ENCODE data around the gene HOXA5.

Gene HOXA5

DNA sequence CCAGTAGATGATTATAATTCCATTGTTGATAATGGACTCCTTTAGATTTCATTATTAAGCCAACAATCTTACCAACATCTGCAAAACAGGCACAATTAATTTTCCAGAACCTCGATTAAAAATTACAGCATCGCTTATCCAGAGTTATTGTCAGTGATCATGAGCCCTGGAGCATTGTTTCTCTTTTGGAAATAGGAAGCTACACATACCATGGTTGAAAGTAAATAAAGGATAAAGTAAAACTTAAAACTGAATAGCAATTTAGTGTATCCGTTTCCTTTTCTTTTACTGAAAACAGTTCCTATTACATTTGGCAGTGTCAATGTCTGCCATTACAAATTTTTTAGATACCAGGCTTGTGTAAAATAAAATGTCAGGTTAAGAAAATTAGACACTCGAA, 31.1 kb downstream of the HOXA5 start:
- in situ Hi-C loops (cut with MboI; ENCODE audit: low sequenced_read_pairs): no loop called here

DNA sequence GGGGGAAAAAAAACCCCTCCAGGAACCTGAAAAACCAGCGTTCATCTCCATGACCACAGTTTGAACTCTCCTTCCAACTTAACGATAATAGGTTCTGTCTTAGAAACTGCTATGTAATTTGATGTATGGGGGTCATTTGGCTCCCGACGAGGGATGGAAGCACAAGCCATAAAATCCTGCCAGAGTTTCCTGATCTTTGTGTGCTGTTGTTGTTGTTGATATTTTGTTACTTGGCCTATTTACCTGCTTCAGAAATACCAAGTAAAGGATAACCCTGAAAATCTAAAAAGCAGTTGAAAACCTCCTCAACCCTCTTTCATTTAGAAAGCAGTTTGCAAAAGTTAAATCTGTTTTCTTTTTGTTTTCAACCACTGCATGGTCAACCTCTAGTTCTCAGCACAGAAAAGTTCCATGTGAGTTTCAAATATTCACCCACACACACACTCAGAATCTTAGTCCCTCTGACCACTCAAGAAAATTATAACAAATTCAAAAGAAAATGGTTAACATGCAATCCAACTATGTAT, 31.7 kb downstream of the HOXA5 start:
- in situ Hi-C loops (cut with MboI; ENCODE audit: low sequenced_read_pairs): no loop called here

DNA sequence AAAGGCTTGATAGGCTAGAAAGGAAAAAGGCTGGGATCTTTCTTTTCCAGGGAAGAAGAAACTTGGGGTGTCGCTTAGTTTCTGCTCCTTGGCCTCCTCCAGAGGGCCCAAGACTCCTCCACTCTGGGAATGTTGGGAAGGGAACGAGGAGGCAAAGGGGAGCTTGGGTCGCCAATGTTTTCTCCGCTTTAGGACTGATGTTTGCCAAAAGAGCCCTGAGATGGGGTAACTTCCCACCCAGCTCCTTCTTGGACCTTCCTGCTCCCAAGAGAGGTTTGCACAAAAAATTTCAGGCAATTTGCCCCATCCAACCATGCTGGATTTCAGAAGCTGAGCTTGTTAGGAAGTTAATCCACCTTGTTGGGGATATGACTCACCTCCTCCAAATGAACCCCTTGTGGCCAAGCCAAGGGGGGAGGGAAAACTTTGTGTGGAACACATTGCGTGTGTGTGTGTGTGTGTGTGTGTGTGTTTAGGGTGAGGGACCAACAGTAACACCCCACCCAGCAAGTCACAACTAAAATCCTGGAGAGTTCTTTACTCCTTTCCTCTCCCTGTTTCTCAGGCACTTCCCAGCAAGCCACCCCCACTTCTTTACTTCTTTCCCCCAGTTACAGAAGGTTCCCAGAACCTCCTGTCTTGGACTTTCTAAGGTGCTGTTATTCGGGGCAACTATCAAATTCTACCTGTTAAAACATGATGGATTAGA, 32.3 kb downstream of the HOXA5 start:
- in situ Hi-C loops (cut with MboI; ENCODE audit: low sequenced_read_pairs): no loop called here

DNA sequence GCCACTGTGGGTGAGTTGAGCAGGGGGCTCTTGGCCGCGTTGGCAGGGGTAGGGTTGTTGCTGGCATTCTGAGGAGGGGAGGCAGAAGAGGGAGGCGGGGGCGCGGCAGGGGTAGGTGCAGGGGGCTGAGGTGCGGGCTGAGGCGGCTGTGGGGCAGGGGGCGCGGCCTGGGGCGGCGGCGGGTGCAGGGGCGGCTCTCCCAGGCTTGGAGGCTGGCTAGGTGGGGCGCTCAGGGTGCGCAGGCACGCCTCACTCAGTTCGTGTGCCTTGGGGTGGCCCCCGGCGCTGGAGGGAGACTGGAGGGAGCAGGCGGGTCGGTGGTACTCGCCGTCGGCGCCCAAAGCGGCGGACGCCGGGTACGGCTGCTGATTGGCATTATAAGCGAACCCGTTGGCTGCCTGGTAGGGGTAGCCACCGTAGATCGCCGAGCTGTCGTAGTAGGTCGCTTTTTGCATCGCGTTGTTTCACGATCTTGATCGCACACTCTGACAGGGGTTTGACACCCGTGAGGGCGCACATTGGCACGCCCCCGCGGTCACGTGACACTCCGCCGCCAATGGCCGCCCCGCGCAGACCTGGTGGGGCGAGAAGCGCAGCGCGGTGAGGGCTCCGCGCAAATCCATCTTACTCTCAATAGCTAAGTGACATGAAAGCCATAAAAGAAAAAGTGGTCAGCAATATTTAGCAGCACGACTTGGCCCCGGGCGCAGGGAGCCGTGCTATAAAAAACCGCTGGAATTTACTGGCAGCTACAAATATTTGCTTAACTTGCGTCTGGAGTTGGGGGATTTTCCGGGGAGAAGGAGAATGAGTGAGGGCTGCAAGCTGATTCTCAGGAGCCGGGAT, 33.1 kb downstream of the HOXA5 start:
- in situ Hi-C loops (cut with MboI; ENCODE audit: low sequenced_read_pairs): no loop called here

DNA sequence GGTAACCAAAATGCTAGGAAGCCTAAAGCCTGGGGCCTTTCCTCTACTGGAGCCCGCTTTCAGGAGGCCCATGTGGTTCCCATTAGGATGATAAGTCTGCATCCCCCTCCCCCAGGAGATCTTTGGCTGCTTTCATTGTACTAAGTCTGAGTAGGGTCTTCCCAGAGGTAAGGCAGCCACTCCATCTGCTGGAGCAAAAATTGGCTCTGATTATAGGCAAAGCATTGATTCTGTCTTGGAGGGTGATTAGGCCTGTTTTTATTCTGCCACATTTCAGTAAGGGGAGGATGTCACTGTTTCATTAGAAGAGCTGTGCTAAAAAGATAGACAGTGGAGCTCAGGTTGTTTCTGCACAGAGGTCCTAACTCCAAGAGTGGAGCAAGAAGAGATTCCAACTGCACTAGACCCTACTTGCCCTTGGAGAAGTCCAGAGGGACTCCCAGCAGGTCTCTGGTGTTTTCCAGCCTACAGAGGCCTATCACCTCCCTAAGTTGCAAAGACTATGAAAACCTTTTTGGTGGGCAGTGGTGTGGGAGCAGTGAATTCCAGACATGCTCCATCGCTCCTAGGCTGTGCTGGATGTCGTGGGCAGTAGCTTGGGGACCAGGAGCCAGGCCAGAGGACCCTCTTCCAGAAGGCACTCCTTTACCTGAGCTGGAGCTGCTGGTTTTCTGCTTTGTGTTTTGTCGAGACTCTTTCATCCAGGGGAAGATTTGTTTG, 33.9 kb downstream of the HOXA5 start:
- in situ Hi-C loops (cut with MboI; ENCODE audit: low sequenced_read_pairs): no loop called here

DNA sequence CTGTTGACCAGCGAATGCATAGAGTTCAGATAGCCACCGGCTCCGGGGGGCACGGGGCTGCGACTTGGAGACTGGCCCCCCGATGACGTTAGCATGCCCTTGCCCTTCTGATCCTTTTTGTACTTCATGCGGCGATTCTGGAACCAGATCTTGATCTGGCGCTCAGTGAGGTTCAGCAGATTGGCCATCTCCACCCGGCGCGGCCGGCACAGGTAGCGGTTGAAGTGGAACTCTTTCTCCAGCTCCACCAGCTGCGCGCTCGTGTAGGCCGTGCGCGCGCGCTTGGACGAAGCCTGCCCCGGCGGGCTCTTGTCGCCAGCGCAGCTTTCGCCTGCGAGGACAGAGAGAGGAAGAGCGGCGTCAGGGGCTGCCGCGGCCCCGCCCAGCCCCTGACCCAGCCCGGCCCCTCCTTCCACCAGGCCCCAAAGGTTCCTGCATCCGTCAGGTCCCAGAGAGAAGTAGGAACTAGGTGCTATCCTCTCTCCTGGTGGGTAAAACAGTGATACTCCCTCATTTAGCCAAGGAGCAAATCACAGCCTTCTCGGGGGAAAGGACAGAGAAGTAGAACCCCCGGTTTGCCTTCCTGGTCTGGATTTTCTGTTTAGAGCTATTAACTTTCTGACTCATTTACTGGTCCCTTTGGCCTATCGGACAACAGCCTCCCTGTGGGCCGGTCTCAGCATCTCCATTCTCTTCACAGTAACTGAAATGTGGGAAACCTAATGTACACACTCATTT, 34.9 kb downstream of the HOXA5 start:
- in situ Hi-C loops (cut with MboI; ENCODE audit: low sequenced_read_pairs): no loop called here

DNA sequence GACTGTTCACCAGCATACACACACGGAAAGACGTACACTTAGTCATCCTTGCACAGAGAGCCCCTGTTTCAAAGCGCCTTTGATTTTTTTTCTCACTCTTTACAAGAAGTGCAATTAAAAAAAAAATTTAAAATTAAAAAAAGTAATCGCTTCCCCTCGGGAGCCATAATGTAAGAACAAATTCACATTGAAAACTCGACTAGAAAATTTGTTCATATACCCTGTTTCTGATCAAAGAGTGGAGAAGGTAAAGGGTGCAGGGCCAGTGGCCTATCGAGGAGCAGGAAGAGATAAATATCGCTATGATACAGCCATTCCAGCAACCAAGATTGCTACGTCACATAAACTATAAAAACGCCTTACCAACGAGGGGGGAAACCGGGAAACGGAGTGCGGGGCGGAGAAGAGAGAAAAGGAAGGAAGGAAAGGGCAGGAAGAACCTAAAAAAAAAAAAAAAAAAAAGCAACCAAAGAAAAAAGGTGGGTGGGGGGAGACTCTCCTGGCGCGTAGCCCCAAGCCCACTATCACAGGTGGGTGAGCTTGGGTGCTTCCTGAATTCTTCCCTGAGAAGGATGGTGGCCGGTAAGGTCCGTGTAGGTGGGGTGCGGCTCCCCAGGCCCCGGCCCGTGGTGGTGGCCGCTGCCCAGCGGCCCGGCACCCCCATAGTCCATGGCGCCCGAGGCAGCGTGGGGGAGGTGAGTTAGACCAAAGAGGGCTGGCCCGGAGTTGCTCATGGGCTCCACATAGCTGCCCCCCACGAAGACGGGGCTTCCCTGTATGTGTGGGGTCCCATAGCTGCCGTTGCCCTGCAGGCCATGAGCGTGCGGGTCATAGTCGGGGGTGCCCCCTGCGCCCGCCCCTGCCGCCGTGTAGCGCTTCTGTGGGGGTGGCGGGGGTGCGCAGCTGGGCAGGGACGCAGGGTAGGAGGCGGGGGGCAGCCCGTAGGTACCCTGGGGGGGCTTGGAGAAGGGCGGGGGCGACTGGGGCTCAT, 35.8 kb downstream of the HOXA5 start:
- in situ Hi-C loops (cut with MboI; ENCODE audit: low sequenced_read_pairs): no loop called here

DNA sequence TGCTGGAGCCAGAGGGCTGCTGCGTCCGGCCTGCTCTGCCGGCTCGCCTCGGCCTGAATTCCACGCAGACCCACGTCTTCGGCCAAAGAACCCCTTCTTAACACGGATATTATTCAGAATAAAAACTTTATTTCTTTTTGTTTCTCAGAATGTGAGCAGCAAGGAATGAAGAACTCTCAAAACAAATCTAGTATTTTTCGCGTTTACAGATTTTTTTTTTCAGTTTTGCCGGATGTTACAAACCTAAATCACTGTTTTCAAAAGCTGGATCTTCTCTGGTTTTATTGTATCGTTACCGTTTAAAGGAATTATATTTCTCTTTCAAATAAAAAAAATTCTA, 36.6 kb downstream of the HOXA5 start:
- in situ Hi-C loops (cut with MboI; ENCODE audit: low sequenced_read_pairs): no loop called here

DNA sequence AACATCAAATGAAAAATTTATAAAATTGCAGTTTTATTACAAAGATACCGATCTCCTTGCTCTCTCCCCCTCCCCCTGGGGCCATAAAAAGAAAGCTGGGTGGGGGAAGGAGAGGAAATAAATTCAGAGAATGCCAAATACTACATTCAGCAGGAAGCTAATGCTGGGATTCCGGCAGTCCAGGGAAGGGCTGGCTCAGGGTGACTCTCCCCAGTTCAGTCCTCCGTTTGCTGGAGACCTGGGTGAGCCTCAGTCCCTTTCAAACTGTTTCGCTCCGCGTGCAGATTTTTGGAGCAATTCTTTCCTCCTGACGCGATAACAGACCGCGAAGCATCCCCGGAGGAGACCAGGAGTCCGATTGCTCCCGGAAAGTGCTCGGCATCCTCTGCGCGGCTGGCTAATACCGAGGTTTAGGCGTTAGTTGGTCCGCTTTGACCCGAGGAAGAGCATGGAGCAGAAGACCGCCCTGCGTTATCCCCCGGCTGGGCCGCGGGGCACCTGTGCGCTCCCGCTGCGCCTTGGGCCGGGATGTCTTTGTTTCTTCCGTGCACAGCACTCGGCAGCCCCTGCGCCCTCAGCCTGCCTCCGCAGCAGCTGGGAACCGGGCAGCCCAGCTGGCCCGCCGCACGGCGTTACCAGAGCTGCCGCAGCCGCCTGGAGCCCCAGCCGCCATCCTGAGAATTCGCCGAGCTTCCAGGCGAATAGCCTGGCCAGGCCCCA, 37.1 kb downstream of the HOXA5 start:
- in situ Hi-C loops (cut with MboI; ENCODE audit: low sequenced_read_pairs): no loop called here

DNA sequence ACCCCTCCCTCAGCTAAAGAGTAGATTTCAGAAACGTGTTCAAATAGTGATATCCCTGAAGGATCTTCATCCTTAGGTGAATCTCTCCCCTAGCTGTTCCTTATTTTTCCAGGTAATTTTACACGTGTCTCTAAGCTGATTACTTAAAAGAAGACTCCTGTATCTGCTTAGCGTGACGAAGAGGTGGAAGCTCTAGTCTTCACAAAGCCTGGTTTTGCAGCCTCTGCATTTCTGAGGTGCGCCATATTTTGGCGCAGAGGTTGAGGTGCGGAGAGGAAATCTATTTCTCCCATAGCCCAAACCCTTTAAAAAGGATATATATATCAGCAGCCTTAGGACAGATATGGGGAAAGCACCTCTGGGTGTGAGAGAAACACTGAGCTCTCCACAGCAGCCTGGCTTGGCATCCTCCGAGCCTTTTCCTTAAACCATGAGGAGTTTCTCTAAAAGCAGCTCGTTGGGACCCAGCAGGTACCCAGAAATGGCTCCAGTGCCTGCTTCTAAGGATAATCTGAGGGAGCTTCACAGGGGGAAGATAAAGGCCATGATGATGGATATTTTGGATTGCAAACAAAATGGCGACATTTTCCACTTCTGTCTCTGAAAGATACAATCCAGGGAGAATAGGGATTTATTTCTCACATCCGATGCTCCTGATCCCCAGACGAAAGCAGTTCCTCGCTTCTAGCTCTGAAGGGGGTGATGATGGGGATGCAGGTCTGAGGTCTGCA, 38.0 kb downstream of the HOXA5 start:
- in situ Hi-C loops (cut with MboI; ENCODE audit: low sequenced_read_pairs): no loop called here

DNA sequence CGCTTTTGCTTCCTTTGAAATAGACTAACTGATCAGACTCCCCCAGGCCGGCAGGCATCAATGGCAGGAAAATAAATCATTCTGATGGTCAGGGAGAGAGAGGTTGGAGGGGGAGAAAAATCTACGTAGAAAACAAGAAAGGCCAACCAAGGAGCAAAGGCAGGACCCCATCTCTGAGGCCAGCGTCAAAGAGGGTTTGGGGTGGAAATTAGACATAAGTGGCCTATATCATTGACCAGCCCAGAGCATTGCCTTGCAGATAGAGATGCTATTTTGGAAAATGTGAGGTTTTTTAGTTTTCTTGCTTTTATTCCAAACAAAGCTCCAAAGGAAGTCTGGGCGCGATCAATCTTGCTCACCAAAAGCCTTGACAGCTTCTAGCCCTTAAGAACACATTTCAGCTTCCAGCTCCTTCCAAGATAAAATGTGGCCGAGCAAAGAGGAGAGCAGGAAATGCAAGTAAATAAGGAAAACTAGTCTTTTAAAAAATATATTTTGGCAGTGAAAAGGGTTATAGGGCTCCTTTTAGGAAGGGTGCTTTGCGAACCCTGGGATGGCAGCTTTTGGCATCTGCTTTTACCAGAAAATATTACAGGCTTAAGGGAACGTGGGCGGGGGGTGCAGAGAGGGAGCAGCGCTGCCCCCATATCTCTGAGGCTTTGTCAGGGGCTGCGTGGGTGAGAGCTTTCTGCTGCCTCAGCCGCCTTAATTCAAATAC, 39.0 kb downstream of the HOXA5 start:
- in situ Hi-C loops (cut with MboI; ENCODE audit: low sequenced_read_pairs): no loop called here

DNA sequence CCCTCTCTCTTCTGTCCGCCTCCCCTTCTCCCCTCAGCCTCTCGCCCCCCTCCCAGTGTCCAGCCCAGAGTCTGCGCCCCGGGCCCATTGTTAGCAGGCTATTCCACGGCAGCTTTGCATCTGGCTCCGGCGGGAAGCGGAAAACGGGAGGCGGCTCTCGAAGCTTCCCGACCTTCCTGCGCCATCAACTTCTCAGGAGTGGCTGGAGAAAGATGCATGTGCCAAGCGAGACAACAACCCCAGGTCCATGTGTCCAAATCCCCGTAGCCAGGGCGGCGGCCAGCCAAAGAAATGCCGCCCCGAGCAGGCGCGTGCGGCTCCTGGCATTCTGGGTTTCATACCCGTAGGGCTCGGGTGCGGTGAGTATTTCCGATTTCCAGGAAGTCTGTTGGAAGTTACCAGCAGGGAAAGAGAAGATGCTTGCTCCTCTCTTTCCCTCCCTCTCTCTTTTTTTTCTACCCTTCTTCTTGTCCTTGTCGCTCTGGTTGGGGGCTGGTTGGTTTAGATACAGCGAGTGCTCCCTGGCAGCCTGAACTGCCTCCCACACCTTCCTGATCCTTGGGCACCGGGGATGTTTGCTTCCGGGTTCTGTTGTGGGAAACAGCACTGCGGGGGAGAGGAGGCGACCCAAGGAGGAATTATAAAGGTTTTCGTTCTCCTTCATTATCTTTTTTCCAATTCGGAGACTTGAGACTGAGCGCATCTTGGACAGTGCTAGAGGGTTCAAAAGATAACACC, 39.8 kb downstream of the HOXA5 start:
- in situ Hi-C loops (cut with MboI; ENCODE audit: low sequenced_read_pairs): no loop called here

DNA sequence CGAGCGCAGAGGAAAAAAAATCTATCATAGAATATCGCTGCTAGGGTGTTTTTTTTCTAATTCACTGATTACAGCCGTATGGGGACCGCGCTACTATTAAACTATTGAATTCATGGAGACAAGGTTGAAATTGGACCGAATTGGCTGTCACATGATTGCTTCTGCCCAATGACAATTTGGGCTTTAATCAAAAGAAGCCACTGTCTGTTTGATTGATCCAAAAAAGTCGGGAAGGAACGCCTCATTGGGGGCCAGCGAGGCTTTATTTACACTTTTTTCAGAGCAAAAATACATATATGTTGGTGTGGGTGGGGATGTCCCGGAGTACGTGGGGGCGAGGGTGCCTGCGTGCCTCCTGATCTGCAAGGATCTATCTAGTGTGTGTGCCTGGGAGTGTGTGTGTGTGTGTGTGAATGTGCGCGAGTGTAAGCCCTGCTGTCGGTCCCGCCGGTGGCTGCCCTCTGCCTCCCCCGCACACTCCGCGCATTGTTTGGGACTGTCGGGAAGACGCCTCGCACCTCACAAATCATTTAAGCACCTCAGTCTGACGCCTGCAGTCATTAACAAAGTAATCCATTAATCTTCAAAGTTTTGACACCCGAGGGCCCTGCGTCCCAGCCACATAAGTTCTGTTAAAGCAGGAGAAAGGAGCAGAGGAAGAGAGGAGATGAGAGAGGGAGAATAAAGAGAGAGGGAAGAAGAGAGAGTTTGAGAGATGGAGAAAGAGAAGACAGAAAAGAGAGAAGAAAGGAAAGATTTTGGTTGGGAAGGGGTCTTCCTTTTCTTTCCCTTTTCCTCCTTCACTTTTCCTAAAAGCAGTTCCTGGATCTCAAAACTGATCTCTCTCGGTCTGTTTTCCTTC, 40.7 kb downstream of the HOXA5 start, which contains the start of gene HOXA2:
Gene HOXA2 (minus strand): TSS at position 103 of the 862 bp plus-strand sequence. CDS start 183 bp downstream, outside the sequence.
- in situ Hi-C loops (cut with MboI; ENCODE audit: low sequenced_read_pairs): no loop called here

DNA sequence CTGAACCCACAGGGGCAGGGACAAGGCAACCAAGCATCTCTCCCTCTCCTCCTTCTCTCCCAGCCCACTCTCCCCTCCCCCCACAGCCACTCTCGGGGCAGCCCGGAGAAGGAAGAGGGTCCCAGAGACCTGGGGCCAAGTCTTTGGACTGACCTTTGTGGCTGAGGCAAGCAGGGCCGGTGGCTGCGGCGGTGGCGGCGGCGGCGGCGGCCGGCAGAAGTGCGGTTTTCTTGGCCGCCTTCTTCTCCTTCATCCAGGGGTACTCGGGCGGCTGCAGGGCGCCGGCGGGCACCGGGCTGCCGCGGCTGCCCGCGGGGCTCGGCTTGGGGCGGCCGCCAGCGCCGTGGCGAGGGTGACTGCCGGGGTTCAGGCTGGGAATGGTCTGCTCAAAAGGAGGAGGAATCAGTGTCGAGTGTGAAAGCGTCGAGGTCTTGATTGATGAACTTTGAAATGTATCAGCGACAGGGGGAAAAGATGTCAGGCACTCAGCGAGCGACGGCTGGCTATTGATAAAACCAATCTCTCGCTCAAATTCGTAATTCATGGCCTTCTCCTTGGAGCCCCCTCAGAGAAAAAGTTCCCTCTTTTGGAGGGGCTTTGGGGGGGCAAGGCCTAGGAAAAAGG, 41.4 kb downstream of the HOXA5 start:
- in situ Hi-C loops (cut with MboI; ENCODE audit: low sequenced_read_pairs): no loop called here

DNA sequence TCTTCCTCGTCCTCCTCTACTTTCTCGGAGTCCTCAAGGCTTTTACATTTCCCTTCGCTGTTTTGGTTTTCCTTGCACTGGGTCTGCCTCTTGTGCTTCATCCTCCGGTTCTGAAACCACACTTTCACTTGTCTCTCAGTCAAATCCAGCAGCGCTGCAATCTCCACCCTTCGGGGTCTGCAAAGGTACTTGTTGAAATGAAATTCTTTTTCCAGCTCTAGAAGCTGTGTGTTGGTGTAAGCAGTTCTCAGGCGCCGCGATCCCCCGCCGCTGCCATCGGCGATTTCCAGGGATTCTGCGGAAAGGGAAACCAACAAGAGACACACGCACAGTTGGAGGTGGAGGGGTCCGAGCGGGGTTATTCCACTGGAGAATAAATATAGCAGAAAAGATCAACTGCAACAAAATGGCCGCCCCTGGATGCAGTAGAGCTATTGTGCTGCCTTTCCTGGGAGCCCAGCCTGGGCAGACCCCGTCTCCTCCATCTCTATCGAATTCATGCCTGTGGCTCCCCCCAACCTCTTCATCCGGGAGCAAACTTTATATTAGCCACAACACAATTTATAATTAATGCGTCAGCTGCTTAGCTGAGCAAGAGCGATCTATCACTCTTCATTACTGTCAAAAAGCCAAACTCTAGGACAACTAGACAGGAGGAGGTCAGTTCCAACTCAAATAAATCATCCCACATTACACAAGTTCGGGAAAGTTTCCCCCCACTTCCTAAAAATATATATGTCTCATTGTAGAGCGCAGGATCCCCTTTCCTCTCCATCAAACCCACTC, 42.1 kb downstream of the HOXA5 start:
- in situ Hi-C loops (cut with MboI; ENCODE audit: low sequenced_read_pairs): no loop called here
